K562 (cell line): Measurements from ENCODE around the gene EBNA1BP2. TPM values are rescaled to one million over a fixed set of nuclear protein-coding genes. Genes with fewer than 3 reads are reported as not detected.

Source experiments
- CCAR2 ChIP-seq: fragments of 200-400 bp; formaldehyde crosslinking; IDR thresholded peaks from 2 replicates; pipeline ENCODE4 v1.6.1; 2017; ENCODE audit warnings: mild to moderate bottlenecking, low read depth, low read length
- FOXP1 ChIP-seq: sonication (generic); formaldehyde crosslinking; IDR thresholded peaks from 2 replicates; pipeline ENCODE4 v1.8.0; 2022; ENCODE audit warnings: mild to moderate bottlenecking, missing genetic modification reagents
- HOXB6 ChIP-seq: fragments of 250-450 bp; sonication (Bioruptor Pico); IDR thresholded peaks from 2 replicates; pipeline ENCODE4 v1.5.1; 2022; ENCODE audit warnings: mild to moderate bottlenecking, borderline replicate concordance
- LEF1 ChIP-seq: fragments of 450-650 bp; IDR thresholded peaks from 2 replicates; pipeline ENCODE4 v1.6.1; 2016; ENCODE audit warnings: mild to moderate bottlenecking
- PCBP2 ChIP-seq: fragments of 200-400 bp; formaldehyde crosslinking; IDR thresholded peaks from 2 replicates; pipeline ENCODE4 v1.6.1; 2018; ENCODE audit warnings: low read length, low read depth, mild to moderate bottlenecking, moderate library complexity; ENCODE audit not compliant: poor library complexity, severe bottlenecking
- SIN3A ChIP-seq, 2 experiments: fragments of 150-350 bp in 1 of 2; IDR thresholded peaks; 2 replicates each; pipeline ENCODE4 v1.6.1; 2011 to 2016; ENCODE audit warnings: borderline replicate concordance in 2 of 2, low read depth in 2 of 2, low read length in 2 of 2, mild to moderate bottlenecking in 2 of 2, moderate library complexity in 2 of 2; ENCODE audit not compliant: control insufficient read depth in 1 of 2
- SIX5 ChIP-seq, 2 experiments: IDR thresholded peaks; 2 replicates each; pipeline ENCODE4 v1.6.1; 2011; ENCODE audit warnings: low read length in 2 of 2, borderline replicate concordance in 1 of 2, low read depth in 1 of 2, mild to moderate bottlenecking in 1 of 2, moderate library complexity in 1 of 2; ENCODE audit not compliant: insufficient read depth in 1 of 2
- SMARCA5 ChIP-seq: fragments of 450-650 bp; IDR thresholded peaks from 2 replicates; pipeline ENCODE4 v1.6.1; 2016
- TEAD2 ChIP-seq: fragments of 450-650 bp; IDR thresholded peaks from 2 replicates; pipeline ENCODE4 v1.6.1; 2016; ENCODE audit warnings: missing genetic modification characterization, control low read depth, missing compliant biosample characterization
- THAP12 ChIP-seq: fragments of 250-450 bp; sonication (Bioruptor Pico); IDR thresholded peaks from 2 replicates; pipeline ENCODE4 v1.9.0; 2021; ENCODE audit warnings: mild to moderate bottlenecking, inconsistent platforms
- YBX1 ChIP-seq: fragments of 450-650 bp; IDR thresholded peaks from 2 replicates; pipeline ENCODE4 v1.7.1; 2016; ENCODE audit warnings: mild to moderate bottlenecking
- ZNF407 ChIP-seq: fragments of 450-650 bp; IDR thresholded peaks from 2 replicates; pipeline ENCODE4 v1.6.1; 2016; ENCODE audit warnings: low read depth
- polyA plus RNA-seq, 8 experiments: library from polyadenylated mRNA; depleted of rRNA in 4 of 8; stranded (reverse) in 5 of 8; unstranded in 3 of 8; fragments of >200 nt; fragmentation: Nextera tagmentation in 2 of 8; fragmentation: Illumina TruSeq in 1 of 8; extraction: Ambion mirVana in 2 of 8; extraction: Trizol in 1 of 8; gene quantifications; 2 replicates each; pipeline versions ENCODE4 v1.2.1 to v1.2.3, GENCODE V29; 2011 to 2014; ENCODE audit warnings: inconsistent platforms in 1 of 8, missing spikeins in 1 of 8
- total RNA-seq, 7 experiments: library from RNA; depleted of rRNA in 6 of 7; stranded (reverse); fragments of >200 nt in 6 of 7; fragmentation: Illumina TruSeq in 2 of 7; extraction: Trizol in 2 of 7; gene quantifications; 2 replicates each; pipeline versions ENCODE4 v1.2.1 to v1.2.3, GENCODE V29; 2011 to 2021; ENCODE audit warnings: low replicate concordance in 1 of 7
- TF ChIP-seq, protein P1 (sequence below), 2 experiments: IDR thresholded peaks; 2 replicates each; pipeline ENCODE4 v1.6.1; 2012; ENCODE audit warnings: improper control_type of control experiment in 2 of 2, low read depth in 2 of 2, low read length in 2 of 2, borderline replicate concordance in 1 of 2

The EBNA1BP2 gene
- total and polyA plus RNA-seq, 9 of the 15 experiments (the other 6 are each of a cell fraction or from before 2014, with no cell fraction given) = 95.2 to 349 (median 249) TPM

DNA sequence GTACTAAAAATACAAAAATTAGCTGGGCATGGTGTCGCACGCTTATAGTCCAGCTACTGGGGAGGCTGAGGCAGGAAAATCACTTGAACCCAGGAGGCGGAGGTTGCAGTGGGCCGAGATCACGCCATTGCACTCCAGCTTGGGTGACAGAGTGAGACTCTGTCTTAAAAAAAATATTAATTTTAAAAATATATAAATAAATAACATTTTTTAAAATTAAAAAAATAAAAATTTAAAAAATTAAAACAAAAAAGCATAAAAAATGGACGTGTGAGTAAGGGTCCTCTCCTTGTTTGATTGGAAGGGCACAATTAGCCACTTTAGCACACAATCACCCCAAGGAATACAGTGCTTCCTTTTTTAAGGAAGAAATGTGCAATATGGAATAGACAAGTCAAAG lies 18.6 kb downstream of the EBNA1BP2 start (continued):
- TF ChIP-seq, protein P1, sequence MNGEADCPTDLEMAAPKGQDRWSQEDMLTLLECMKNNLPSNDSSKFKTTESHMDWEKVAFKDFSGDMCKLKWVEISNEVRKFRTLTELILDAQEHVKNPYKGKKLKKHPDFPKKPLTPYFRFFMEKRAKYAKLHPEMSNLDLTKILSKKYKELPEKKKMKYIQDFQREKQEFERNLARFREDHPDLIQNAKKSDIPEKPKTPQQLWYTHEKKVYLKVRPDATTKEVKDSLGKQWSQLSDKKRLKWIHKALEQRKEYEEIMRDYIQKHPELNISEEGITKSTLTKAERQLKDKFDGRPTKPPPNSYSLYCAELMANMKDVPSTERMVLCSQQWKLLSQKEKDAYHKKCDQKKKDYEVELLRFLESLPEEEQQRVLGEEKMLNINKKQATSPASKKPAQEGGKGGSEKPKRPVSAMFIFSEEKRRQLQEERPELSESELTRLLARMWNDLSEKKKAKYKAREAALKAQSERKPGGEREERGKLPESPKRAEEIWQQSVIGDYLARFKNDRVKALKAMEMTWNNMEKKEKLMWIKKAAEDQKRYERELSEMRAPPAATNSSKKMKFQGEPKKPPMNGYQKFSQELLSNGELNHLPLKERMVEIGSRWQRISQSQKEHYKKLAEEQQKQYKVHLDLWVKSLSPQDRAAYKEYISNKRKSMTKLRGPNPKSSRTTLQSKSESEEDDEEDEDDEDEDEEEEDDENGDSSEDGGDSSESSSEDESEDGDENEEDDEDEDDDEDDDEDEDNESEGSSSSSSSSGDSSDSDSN (IDR thresholded peaks at IDR 0.05; ENCODE audit: borderline replicate concordance in 1 of 2, low read depth in 2 of 2, low read length in 2 of 2) = no peak
- TF ChIP-seq SMARCA5 = no peak
- no peak for TF ChIP-seq YBX1
- no peak for TF ChIP-seq LEF1
- no peak for TF ChIP-seq SIN3A (IDR thresholded peaks at IDR 0.05; ENCODE audit: borderline replicate concordance in 2 of 2, control insufficient read depth in 1 of 2, low read depth in 2 of 2, low read length in 2 of 2)
- no peak for TF ChIP-seq TEAD2 (tag)
- no peak for TF ChIP-seq HOXB6
- no peak for TF ChIP-seq ZNF407
- no peak for TF ChIP-seq FOXP1
- TF ChIP-seq SIX5 (IDR thresholded peaks at IDR 0.05; ENCODE audit: borderline replicate concordance in 1 of 2, insufficient read depth in 1 of 2, low read depth in 1 of 2, low read length in 2 of 2) = no peak
- TF ChIP-seq THAP12 (CRISPR knock-in tag) = no peak
- TF ChIP-seq CCAR2 = no peak
- TF ChIP-seq PCBP2 = no peak
